ENCODE results near the gene WDFY3.

DNA sequence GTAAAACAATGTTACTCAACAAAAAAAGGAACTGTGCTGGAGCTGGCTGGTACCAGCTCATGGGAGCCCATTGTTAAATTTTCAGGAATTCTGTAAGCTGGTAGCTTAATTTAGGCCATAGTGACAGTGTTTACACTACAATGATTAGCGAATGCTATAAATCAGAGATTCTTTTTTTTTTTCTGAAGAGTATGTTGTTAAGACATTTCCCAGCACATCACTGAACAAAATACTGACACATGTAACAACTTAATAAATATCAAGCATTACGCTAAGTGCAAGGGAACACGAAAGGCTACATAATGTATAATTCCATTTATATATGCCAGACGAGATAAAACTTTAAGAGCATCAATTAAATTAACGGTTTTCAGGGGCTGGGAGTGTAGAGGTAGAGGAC lies 4.4 kb downstream of the WDFY3 start:
- TF ChIP-seq, protein P1, sequence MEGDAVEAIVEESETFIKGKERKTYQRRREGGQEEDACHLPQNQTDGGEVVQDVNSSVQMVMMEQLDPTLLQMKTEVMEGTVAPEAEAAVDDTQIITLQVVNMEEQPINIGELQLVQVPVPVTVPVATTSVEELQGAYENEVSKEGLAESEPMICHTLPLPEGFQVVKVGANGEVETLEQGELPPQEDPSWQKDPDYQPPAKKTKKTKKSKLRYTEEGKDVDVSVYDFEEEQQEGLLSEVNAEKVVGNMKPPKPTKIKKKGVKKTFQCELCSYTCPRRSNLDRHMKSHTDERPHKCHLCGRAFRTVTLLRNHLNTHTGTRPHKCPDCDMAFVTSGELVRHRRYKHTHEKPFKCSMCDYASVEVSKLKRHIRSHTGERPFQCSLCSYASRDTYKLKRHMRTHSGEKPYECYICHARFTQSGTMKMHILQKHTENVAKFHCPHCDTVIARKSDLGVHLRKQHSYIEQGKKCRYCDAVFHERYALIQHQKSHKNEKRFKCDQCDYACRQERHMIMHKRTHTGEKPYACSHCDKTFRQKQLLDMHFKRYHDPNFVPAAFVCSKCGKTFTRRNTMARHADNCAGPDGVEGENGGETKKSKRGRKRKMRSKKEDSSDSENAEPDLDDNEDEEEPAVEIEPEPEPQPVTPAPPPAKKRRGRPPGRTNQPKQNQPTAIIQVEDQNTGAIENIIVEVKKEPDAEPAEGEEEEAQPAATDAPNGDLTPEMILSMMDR (IDR thresholded peaks at IDR 0.05), result no peak
- no peak for TF ChIP-seq POLR2A (IDR thresholded peaks at IDR 0.05)
